Measurements from ENCODE around the gene CD8A. TPM values are rescaled to one million over a fixed set of nuclear protein-coding genes. Genes with fewer than 3 reads are reported as not detected.

Gene CD8A
- total and polyA plus RNA-seq, 3 experiments from 2014 or later: 359 to 924 (median 363) TPM

DNA sequence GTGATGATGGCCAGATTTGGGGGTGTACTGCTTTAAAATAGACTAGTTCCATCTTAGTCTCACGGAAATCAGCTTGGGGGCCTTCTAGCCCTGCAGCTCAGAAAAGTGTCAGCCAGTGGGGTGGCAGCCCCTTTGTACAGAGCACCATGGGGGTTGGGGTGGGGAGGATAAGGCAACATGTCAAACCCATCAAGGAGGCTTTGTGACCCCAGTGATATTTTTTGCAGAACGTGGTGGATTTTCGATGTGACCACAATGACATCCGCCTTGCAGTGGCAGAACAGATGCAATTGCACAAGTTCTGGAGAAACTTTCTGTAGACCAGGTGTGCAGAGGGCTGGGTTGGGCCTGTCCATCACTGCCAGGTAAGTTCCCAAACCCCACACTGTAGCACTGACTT lies 3.0 kb upstream of the CD8A start:
- Mint-ChIP-seq H3K36me3 (peaks cover 23 to 56% (median 36%) of the 10 kb centered on the region in 3 donors), H3K27ac (peak overlapping the region; percentile 91 to 100 (median 100)), H3K9me3 (peaks cover 23 to 36% (median 32%) of the 10 kb centered on the region in 5 donors), H3K4me1 (peaks cover 53 to 67% (median 58%) of the 10 kb centered on the region in 3 donors), H3K4me3 (peak overlapping the region; percentile 79 to 96 (median 82)), H3K27me3 (no peaks in the 10 kb centered on the region)
- POLR2A ChIA-PET: interaction anchor here (1.4 to 8.5 kb wide), 3 partner anchors 10 to 32 kb away, joined by 3 to 139 read pairs (median 11); no protein-coding TSS in a partner anchor
- Histone ChIP-seq H3K4me3 (ENCODE audit: low read length) (peak overlapping the region; percentile 33), H3K27ac (ENCODE audit: low read depth, low read length) (peak overlapping the region; percentile 38), H3K27me3 (ENCODE audit: insufficient read depth, low read length, poor library complexity, severe bottlenecking) (peaks cover 3% of the 10 kb centered on the region), H3K36me3 (ENCODE audit: insufficient read depth, low read length) (peaks cover 3% of the 10 kb centered on the region), H3K4me1 (ENCODE audit: insufficient read depth, low read length) (peaks cover 49% of the 10 kb centered on the region), H3K9me3 (ENCODE audit: low read length) (peaks cover 13% of the 10 kb centered on the region)
- CTCF ChIA-PET: interaction anchor here (1.1 to 8.5 kb wide), 4 partner anchors 8 to 36 kb away, joined by 3 to 124 read pairs (median 10); no protein-coding TSS in a partner anchor
- peak in 4 of 5 donors; percentile 33 to 86 (median 81) for DNase-seq

DNA sequence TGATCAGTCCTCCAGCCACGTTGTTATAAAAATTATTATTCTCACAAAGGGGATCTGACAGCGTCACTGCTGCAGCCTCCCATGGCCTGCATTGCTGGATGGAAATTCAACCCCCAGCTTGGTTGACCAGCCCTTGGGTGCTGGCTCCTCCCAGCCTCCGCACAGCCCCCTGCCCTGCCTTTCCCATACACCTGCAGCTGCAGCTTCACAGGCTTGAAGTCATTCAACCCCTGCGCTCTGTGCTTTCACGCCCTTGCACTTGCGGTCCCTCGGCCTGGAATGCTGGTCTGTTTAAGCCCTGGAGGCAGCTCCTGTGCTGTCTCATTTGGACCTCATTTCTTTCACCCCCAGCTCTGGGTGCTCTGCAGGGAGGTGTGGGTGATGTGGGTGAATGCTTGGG lies 860 bp upstream of the CD8A start:
- peak in 2 of 5 donors; percentile 14 to 60 for DNase-seq
- CTCF ChIA-PET: interaction anchor here (0.8 to 8.5 kb wide), 7 partner anchors 8 to 34 kb away, joined by 3 to 124 read pairs (median 4); no protein-coding TSS in a partner anchor
- peaks cover 25 to 60% (median 33%) of the 10 kb centered on the region in 3 donors for H3K36me3 Mint-ChIP-seq
- peaks cover 73 to 79% (median 73%) of the 10 kb centered on the region in 3 donors for H3K4me1 Mint-ChIP-seq
- H3K27me3 Mint-ChIP-seq: peaks cover 0 to 8% of the 10 kb centered on the region in 2 donors
- peaks cover 11 to 21% (median 16%) of the 10 kb centered on the region in 5 donors for H3K9me3 Mint-ChIP-seq
- Histone ChIP-seq H3K36me3 (ENCODE audit: insufficient read depth, low read length) (peaks cover 3% of the 10 kb centered on the region), H3K27ac (ENCODE audit: low read depth, low read length) (peak overlapping the region; percentile 95), H3K4me1 (ENCODE audit: insufficient read depth, low read length) (peaks cover 63% of the 10 kb centered on the region), H3K27me3 (ENCODE audit: insufficient read depth, low read length, poor library complexity, severe bottlenecking) (peaks cover 3% of the 10 kb centered on the region), H3K9me3 (ENCODE audit: low read length) (peaks cover 3% of the 10 kb centered on the region), H3K4me3 (ENCODE audit: low read length) (peak overlapping the region; percentile 44)
- peak overlapping the region; percentile 89 to 98 (median 95) for H3K4me3 Mint-ChIP-seq
- H3K27ac Mint-ChIP-seq: peak overlapping the region; percentile 98 to 100 (median 100)
- POLR2A ChIA-PET: interaction anchor here (1.0 to 8.5 kb wide), 5 partner anchors 16 to 35 kb away, joined by 3 to 139 read pairs (median 4); no protein-coding TSS in a partner anchor

- H3K27ac Mint-ChIP-seq: peak overlapping the region; percentile 98 to 100 (median 100)
- CTCF ChIA-PET: interaction anchor here (2.0 to 8.5 kb wide), 2 partner anchors 17 to 35 kb away, joined by 8 to 124 read pairs; no protein-coding TSS in a partner anchor
- H3K4me1 Mint-ChIP-seq: peaks cover 75 to 80% (median 77%) of the 10 kb centered on the region in 3 donors
- Histone ChIP-seq H3K4me1 (ENCODE audit: insufficient read depth, low read length) (peaks cover 67% of the 10 kb centered on the region), H3K9me3 (ENCODE audit: low read length) (no peaks in the 10 kb centered on the region), H3K27me3 (ENCODE audit: insufficient read depth, low read length, poor library complexity, severe bottlenecking) (peaks cover 3% of the 10 kb centered on the region), H3K4me3 (ENCODE audit: low read length) (peak overlapping the region; percentile 71), H3K36me3 (ENCODE audit: insufficient read depth, low read length) (peaks cover 3% of the 10 kb centered on the region), H3K27ac (ENCODE audit: low read depth, low read length) (peak overlapping the region; percentile 95)
- peaks cover 0 to 7% (median 3%) of the 10 kb centered on the region in 5 donors for H3K9me3 Mint-ChIP-seq
- H3K36me3 Mint-ChIP-seq: peaks cover 24 to 60% (median 26%) of the 10 kb centered on the region in 3 donors
- peak in 3 of 5 donors; percentile 37 to 56 (median 55) for DNase-seq
- H3K27me3 Mint-ChIP-seq: peaks cover 0 to 11% of the 10 kb centered on the region in 2 donors
- POLR2A ChIA-PET: interaction anchor here (1.0 to 8.5 kb wide), 4 partner anchors 17 to 39 kb away, joined by 3 to 139 read pairs (median 18); no protein-coding TSS in a partner anchor
- H3K4me3 Mint-ChIP-seq: peak overlapping the region; percentile 89 to 98 (median 95)
Measured at GRCh38 chr2:86790134-86790675, 508 bp downstream of the CD8A start.

GRCh38 chr2:86789687-86790133 lies 1.0 kb downstream of the CD8A start:
- no peaks in the 10 kb centered on the region for H3K9me3 ChIP-seq (ENCODE audit: low read length)
- Mint-ChIP-seq H3K4me1 (peaks cover 75 to 80% (median 77%) of the 10 kb centered on the region in 3 donors), H3K36me3 (peaks cover 22 to 63% (median 23%) of the 10 kb centered on the region in 3 donors), H3K27me3 (peaks cover 0 to 11% of the 10 kb centered on the region in 2 donors), H3K9me3 (peaks cover 0 to 4% (median 0%) of the 10 kb centered on the region in 5 donors), H3K27ac (peak overlapping the region; percentile 98 to 100 (median 100)), H3K4me3 (peak overlapping the region; percentile 89 to 98 (median 95))
- ChIA-PET CTCF (interaction anchor here (2.0 to 8.5 kb wide), 2 partner anchors 17 to 36 kb away, joined by 8 to 124 read pairs; no protein-coding TSS in a partner anchor), POLR2A (interaction anchor here (1.0 to 8.5 kb wide), 3 partner anchors 18 to 40 kb away, joined by 4 to 139 read pairs (median 31); no protein-coding TSS in a partner anchor)
- H3K4me3 ChIP-seq (ENCODE audit: low read length): peak overlapping the region; percentile 71
- peaks cover 5% of the 10 kb centered on the region for H3K36me3 ChIP-seq (ENCODE audit: insufficient read depth, low read length)
- H3K27ac ChIP-seq (ENCODE audit: low read depth, low read length): peak overlapping the region; percentile 95
- peaks cover 3% of the 10 kb centered on the region for H3K27me3 ChIP-seq (ENCODE audit: insufficient read depth, low read length, poor library complexity, severe bottlenecking)
- DNase-seq: no peak
- H3K4me1 ChIP-seq (ENCODE audit: insufficient read depth, low read length): peaks cover 67% of the 10 kb centered on the region

- peak overlapping the region; percentile 94 to 100 (median 100) for H3K27ac Mint-ChIP-seq
- ChIA-PET CTCF (interaction anchor here (8.5 kb wide), 1 partner anchor 18 kb away, joined by 124 read pairs; no protein-coding TSS in a partner anchor), POLR2A (interaction anchor here (1.0 to 8.5 kb wide), 2 partner anchors 18 to 40 kb away, joined by 4 to 139 read pairs; no protein-coding TSS in a partner anchor)
- H3K9me3 Mint-ChIP-seq: peaks cover 0 to 4% (median 0%) of the 10 kb centered on the region in 5 donors
- Histone ChIP-seq H3K36me3 (ENCODE audit: insufficient read depth, low read length) (peaks cover 12% of the 10 kb centered on the region), H3K27ac (ENCODE audit: low read depth, low read length) (peak overlapping the region; percentile 95), H3K4me3 (ENCODE audit: low read length) (peak overlapping the region; percentile 71), H3K4me1 (ENCODE audit: insufficient read depth, low read length) (peaks cover 67% of the 10 kb centered on the region), H3K9me3 (ENCODE audit: low read length) (no peaks in the 10 kb centered on the region), H3K27me3 (ENCODE audit: insufficient read depth, low read length, poor library complexity, severe bottlenecking) (peaks cover 3% of the 10 kb centered on the region)
- peak in 4 of 5 donors; percentile 38 to 61 (median 46) for DNase-seq
- peaks cover 75 to 80% (median 77%) of the 10 kb centered on the region in 3 donors for H3K4me1 Mint-ChIP-seq
- peak overlapping the region; percentile 94 to 98 (median 95) for H3K4me3 Mint-ChIP-seq
- peaks cover 0 to 13% of the 10 kb centered on the region in 2 donors for H3K27me3 Mint-ChIP-seq
- H3K36me3 Mint-ChIP-seq: peaks cover 23 to 69% (median 27%) of the 10 kb centered on the region in 3 donors
Measured at GRCh38 chr2:86788881-86789686, 1.6 kb downstream of the CD8A start.

DNA sequence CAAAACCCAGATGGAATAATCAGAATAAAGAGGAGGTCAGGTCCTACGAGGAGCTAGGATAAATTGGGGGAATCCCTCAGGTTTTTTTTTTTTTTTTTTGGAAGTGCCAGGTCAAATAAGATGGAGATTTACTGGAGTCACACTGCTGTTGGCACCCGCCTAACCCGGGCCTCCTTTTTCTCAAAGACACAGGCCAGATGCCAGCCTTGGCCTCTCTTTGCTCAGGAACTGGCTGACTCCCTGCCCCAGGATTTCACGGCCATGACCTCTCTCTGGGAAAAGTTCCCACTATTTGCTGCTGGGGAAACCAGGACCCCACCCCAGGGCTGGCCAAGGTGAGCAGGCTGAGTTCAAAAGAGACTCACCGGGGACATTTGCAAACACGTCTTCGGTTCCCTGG lies 2.5 kb downstream of the CD8A start:
- Histone ChIP-seq H3K4me1 (ENCODE audit: insufficient read depth, low read length) (peaks cover 67% of the 10 kb centered on the region), H3K27ac (ENCODE audit: low read depth, low read length) (peak overlapping the region; percentile 95), H3K9me3 (ENCODE audit: low read length) (no peaks in the 10 kb centered on the region), H3K36me3 (ENCODE audit: insufficient read depth, low read length) (peaks cover 13% of the 10 kb centered on the region), H3K4me3 (ENCODE audit: low read length) (peak overlapping the region; percentile 71), H3K27me3 (ENCODE audit: insufficient read depth, low read length, poor library complexity, severe bottlenecking) (no peaks in the 10 kb centered on the region)
- H3K4me3 Mint-ChIP-seq: peak overlapping the region; percentile 94 to 98 (median 95)
- ChIA-PET POLR2A (interaction anchor here (0.9 to 2.6 kb wide), 3 partner anchors 17 to 38 kb away, joined by 7 to 13 read pairs (median 8); no protein-coding TSS in a partner anchor), CTCF (interaction anchor here (2.6 to 11.1 kb wide), 2 partner anchors 19 to 32 kb away, joined by 10 to 132 read pairs; no protein-coding TSS in a partner anchor)
- peak overlapping the region; percentile 94 to 100 (median 100) for H3K27ac Mint-ChIP-seq
- peaks cover 0 to 4% (median 0%) of the 10 kb centered on the region in 5 donors for H3K9me3 Mint-ChIP-seq
- peaks cover 75 to 80% (median 77%) of the 10 kb centered on the region in 3 donors for H3K4me1 Mint-ChIP-seq
- H3K36me3 Mint-ChIP-seq: peaks cover 23 to 75% (median 29%) of the 10 kb centered on the region in 3 donors
- DNase-seq: peak in 2 of 5 donors; percentile 28 to 51
- H3K27me3 Mint-ChIP-seq: peaks cover 0 to 13% of the 10 kb centered on the region in 2 donors

DNA sequence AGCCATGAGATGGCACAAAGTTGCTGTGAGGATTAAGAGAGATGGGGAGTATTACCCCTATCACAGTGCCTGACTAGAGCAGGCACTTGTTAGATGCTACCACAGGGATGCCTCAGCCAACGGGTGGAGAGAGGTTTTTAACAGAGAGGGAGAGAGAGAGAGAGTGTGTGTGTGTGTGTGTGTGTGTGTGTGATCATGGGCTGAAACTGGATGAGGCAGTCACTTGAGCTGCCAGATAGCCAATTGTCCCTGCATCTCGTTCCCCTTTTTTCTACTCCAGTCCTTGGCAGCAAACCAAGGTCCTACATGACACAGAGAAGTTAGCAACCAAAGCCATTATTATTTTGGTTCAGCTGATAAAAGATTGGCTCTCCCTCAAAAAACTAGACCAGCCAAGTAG lies 3.0 kb downstream of the CD8A start:
- H3K4me3 Mint-ChIP-seq: peak overlapping the region; percentile 94 to 98 (median 95)
- ChIA-PET CTCF (interaction anchor here (2.6 to 11.1 kb wide), 3 partner anchors 20 to 38 kb away, joined by 10 to 132 read pairs (median 20); no protein-coding TSS in a partner anchor), POLR2A (interaction anchor here (0.9 to 2.6 kb wide), 3 partner anchors 17 to 38 kb away, joined by 7 to 13 read pairs (median 8); no protein-coding TSS in a partner anchor)
- H3K27me3 Mint-ChIP-seq: peaks cover 0 to 14% of the 10 kb centered on the region in 2 donors
- Histone ChIP-seq H3K9me3 (ENCODE audit: low read length) (no peaks in the 10 kb centered on the region), H3K36me3 (ENCODE audit: insufficient read depth, low read length) (peaks cover 13% of the 10 kb centered on the region), H3K4me3 (ENCODE audit: low read length) (peak overlapping the region; percentile 71), H3K27ac (ENCODE audit: low read depth, low read length) (peak overlapping the region; percentile 95), H3K4me1 (ENCODE audit: insufficient read depth, low read length) (peaks cover 63% of the 10 kb centered on the region), H3K27me3 (ENCODE audit: insufficient read depth, low read length, poor library complexity, severe bottlenecking) (no peaks in the 10 kb centered on the region)
- H3K4me1 Mint-ChIP-seq: peaks cover 73 to 80% (median 77%) of the 10 kb centered on the region in 3 donors
- peak overlapping the region; percentile 94 to 100 (median 100) for H3K27ac Mint-ChIP-seq
- peaks cover 0 to 4% (median 0%) of the 10 kb centered on the region in 5 donors for H3K9me3 Mint-ChIP-seq
- peak in 4 of 5 donors; percentile 33 to 79 (median 68) for DNase-seq
- H3K36me3 Mint-ChIP-seq: peaks cover 23 to 76% (median 29%) of the 10 kb centered on the region in 3 donors

All from CD8-positive, alpha-beta memory T cell (primary cell).